Smooth muscle cell of the pulmonary artery (primary cell): ENCODE results near the gene MRPL20. TPM values are rescaled to one million over a fixed set of nuclear protein-coding genes. Genes with fewer than 3 reads are reported as not detected.

ENCODE experiments used
- total RNA-seq: library from RNA; depleted of rRNA; stranded (reverse); fragments of >200 nt; gene quantifications from 2 replicates; pipeline ENCODE4 v1.2.3, GENCODE V29; 2014

Gene MRPL20
- total RNA-seq = 66.3 and 70.6 TPM in 2 replicates

DNA sequence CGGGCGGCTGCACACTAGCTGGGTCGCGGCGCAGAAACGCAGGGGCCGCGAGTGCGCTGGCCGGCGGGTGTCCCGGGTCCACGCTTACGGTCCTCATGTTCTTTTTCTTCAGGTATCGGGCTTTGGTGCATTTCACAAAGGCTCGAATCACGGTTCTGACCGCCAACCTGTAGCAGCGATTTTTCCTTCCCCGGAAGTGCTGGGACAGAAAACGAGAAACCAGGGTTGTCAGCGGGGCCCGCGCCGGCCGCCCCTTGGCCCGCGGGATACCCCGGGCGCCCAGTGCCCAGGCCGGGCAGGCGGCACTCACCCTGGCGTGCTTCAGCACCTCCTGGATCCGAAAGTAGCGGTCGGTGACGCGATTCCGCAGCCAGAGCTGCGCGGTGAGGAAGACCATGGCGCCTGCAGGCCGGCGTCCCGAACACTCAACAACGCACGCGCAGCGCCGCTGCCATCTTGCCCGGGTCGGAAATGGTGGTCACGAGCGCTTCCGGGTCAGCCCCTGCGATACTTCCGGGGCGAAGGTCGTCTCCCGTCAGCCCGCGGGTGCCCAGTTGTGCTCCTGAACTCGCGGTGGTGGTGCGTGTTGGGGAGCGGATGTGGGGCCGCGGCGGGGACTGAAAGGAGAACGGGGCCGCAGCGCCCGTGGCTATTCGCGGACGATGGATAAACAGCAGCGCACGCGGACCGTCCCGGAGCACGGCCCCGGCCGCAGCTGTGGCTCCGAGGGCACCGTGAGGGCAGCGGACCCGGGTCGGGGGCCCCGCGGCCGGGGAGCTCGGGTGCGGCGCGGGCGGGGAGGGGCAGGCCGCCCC lies at the start of gene MRPL20:
Gene MRPL20, minus strand, starts transcription at position 473 of the 815 bp plus-strand sequence. Its CDS starts 76 bp downstream, at position 397.

GRCh38 chr1:1449099-1449739 lies 42.1 kb upstream of the MRPL20 start, which contains the start of gene ATAD3C:
Gene ATAD3C (plus strand): TSS chr1:1449689. CDS start chr1:1450684, 995 bp downstream.

GRCh38 chr1:1435106-1435903 lies 28.2 kb upstream of the MRPL20 start, which contains the start of gene VWA1:
Gene VWA1 (plus strand): TSS chr1:1435690. CDS start chr1:1435749, 59 bp downstream.

DNA sequence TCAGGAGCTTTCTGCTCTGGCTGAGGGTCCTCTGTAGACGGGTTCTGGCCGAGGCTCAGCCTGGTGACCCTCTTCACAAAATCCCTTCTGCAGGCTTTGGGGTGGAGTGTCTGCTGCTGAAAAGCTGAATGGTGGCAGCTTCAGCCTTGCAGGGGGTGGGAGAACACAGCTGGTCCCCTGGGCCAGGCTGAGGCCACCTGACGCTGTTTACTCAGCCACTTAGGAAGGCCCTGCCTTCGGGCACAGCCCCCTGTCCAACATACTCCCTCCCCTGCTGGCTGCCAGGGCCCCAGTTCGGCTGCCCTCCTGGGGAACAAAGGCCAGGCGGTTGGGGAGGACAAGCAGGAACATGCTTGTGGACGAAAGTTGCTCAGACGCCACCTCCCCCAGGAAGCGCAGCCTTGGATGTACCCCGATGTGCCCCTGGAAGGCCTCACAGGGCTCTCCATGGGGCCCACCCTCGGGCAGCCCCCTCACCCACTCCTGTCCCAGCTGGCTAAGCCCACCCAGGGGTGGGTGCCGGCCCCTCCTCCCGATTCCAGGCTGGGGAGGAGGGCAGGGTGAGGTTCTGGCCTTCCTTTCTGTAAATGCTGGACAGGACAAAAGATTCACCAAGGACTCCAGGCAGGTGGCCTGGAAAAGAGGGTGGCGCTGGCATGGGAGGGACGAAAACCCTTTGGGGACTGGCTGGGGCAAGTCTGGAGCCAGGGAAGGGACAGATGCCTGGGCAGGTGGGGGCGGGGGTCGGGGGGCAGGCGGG lies 14.2 kb upstream of the MRPL20 start, which contains the start of gene ANKRD65:
Gene ANKRD65, minus strand, starts transcription at position 130 of the 760 bp plus-strand sequence. CDS start 271 bp downstream, outside the sequence.

GRCh38 chr1:1399187-1399871 lies 7.8 kb downstream of the MRPL20 start, which contains the start of gene CCNL2:
Gene CCNL2 (minus strand): TSS chr1:1399335. CDS start chr1:1399306, 29 bp downstream.

DNA sequence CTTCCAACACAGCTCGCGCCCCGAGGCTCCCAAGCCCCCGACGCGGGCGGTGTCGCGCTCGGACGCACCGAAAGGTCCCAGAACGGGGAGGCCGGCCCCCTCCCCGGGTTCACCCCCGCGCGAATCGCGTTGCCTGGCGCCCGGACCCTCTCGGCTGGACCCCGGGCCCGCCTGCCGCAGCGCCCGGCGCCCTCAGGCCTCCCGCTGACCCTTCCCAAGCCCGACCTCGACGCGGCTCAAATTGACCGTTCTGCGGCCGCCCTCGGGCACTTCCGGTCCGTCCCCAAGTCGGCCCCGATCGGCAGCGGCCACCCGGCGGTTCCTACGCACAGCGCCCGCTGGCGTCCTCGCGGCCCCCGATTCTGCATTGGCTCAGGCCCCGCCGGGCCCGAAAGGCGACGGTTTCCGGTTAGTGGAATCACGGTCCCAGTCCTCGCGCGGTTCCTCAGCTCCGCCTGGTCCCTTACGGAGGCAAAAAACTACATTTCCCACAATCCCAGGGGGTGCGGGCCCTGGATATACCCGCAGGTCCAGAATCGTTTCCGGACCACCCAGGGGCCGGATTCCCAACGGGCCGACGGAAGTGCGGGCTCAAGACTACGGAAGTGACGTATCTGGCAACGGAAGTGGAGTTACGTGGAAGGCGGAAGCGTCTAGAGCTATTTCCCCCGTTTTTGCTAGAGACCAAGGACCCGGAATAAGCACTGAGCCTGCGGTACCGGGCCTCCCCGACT lies 32.0 kb downstream of the MRPL20 start, which contains the start of gene AURKAIP1:
Gene AURKAIP1, minus strand, starts transcription at position 279 of the 734 bp plus-strand sequence. CDS start 451 bp downstream, outside the sequence.

DNA sequence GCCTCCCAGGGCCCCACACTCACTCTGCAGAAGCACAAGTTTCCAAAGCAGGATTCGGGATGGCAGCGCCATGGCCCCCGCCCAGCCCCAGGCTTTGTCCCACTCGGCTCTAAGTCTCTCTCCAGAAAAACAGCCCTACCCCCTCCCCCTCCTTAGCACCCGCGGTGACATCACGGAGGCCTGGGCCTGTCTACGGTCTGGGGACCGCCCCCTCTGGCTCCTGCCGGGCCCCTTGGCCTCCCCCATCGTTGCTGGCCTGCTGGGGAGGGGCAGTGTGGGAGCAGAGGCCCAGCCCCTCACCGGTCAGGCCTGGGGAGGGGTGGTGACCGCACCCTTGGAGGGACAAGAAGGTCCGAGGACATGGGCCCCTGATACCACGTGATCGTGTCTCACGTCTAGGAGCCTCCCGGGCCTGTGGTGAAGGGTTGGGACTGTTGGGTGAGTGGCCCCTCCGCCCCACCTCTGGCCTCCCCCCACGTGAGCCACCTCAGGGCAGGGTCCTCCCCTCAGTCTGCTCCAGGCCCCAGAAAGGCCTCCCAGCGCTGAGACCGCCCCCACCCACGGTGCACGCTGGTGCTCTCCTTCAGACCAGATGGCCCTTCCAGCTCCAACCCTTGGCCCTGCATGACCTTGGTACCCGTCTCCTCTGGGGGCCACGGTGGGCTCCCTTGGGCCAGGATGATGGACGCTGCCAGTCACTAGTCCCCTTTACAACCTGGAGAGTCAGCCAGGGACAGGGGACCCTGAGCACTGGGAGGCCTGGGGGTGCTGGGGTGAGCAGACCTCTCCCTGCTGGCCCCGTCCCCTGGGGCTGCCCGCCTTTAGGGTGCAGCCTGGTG lies 48.4 kb downstream of the MRPL20 start, which contains the start of gene MXRA8:
Gene MXRA8, minus strand, starts transcription at position 123 of the 839 bp plus-strand sequence. Its CDS starts 51 bp downstream, at position 72.

Other genes with a start within 250 kb of the MRPL20 start
- not detected in 2 replicates for gene TTLL10, start 233.4 kb downstream of the MRPL20 start, total RNA-seq
- gene TNFRSF18, start 200.7 kb downstream of the MRPL20 start, total RNA-seq = not detected in 2 replicates
- gene TNFRSF4, start 193.1 kb downstream of the MRPL20 start, total RNA-seq = 0.17 TPM in 1 of 2 replicates, not detected in the other
- gene SDF4, start 175.3 kb downstream of the MRPL20 start, total RNA-seq = 214 and 261 TPM in 2 replicates
- gene B3GALT6, start 175.1 kb downstream of the MRPL20 start, total RNA-seq = 28.5 and 35.7 TPM in 2 replicates
- 0.91 and 2.2 TPM in 2 replicates for gene C1QTNF12, start 160.6 kb downstream of the MRPL20 start, total RNA-seq
- gene UBE2J2, start 133.4 kb downstream of the MRPL20 start, total RNA-seq = 37.5 and 37.7 TPM in 2 replicates
- gene SCNN1D, start 126.9 kb downstream of the MRPL20 start, total RNA-seq = 1.2 and 2.0 TPM in 2 replicates
- gene ACAP3, start 99.4 kb downstream of the MRPL20 start, total RNA-seq = 37.3 and 39.8 TPM in 2 replicates
- 13.4 and 15.7 TPM in 2 replicates for gene PUSL1, start 98.7 kb downstream of the MRPL20 start, total RNA-seq
- 50.6 and 66.8 TPM in 2 replicates for gene INTS11, start 82.6 kb downstream of the MRPL20 start, total RNA-seq
- 14.2 and 14.7 TPM in 2 replicates for gene CPTP, start 82.5 kb downstream of the MRPL20 start, total RNA-seq
- 0.23 and 0.26 TPM in 2 replicates for gene TAS1R3, start 76.0 kb downstream of the MRPL20 start, total RNA-seq
- 85.9 and 151 TPM in 2 replicates for gene DVL1, start 57.9 kb downstream of the MRPL20 start, total RNA-seq
- gene MXRA8, start 48.7 kb downstream of the MRPL20 start, total RNA-seq = 247 and 264 TPM in 2 replicates
- 55.5 and 57.1 TPM in 2 replicates for gene AURKAIP1, start 32.1 kb downstream of the MRPL20 start, total RNA-seq
- gene CCNL2, start 8.0 kb downstream of the MRPL20 start, total RNA-seq = 125 and 214 TPM in 2 replicates
- gene ANKRD65, start 14.0 kb upstream of the MRPL20 start, total RNA-seq = 0.17 and 0.39 TPM in 2 replicates
- 8.8 and 9.8 TPM in 2 replicates for gene VWA1, start 28.4 kb upstream of the MRPL20 start, total RNA-seq
- gene ATAD3C, start 42.4 kb upstream of the MRPL20 start, total RNA-seq = 0.40 TPM in 1 of 2 replicates, not detected in the other
- 5.7 and 21.3 TPM in 2 replicates for gene ATAD3B, start 64.5 kb upstream of the MRPL20 start, total RNA-seq
- 21.6 and 36.7 TPM in 2 replicates for gene ATAD3A, start 104.9 kb upstream of the MRPL20 start, total RNA-seq
- gene TMEM240, start 133.3 kb upstream of the MRPL20 start, total RNA-seq = 4.0 and 4.6 TPM in 2 replicates
- gene SSU72, start 167.6 kb upstream of the MRPL20 start, total RNA-seq = 65.1 and 76.9 TPM in 2 replicates
- gene FNDC10, start 192.8 kb upstream of the MRPL20 start, total RNA-seq = 3.6 and 8.2 TPM in 2 replicates
- gene MIB2, start 208.2 kb upstream of the MRPL20 start, total RNA-seq = 80.4 and 99.3 TPM in 2 replicates
- gene MMP23B, start 224.9 kb upstream of the MRPL20 start, total RNA-seq = 3.8 and 8.2 TPM in 2 replicates